GM12878 (cell line): Measurements from ENCODE around the gene PPM1N. TPM values are rescaled to one million over a fixed set of nuclear protein-coding genes. Genes with fewer than 3 reads are reported as not detected.

Experiments used
- BHLHE40 ChIP-seq, 2 experiments: fragments of 450-650 bp in 1 of 2; IDR thresholded peaks; 2 replicates each; pipeline ENCODE4 v1.6.1; 2011 to 2017; ENCODE audit warnings: low read depth in 2 of 2, borderline replicate concordance in 1 of 2, improper control_type of control experiment in 1 of 2, low read length in 1 of 2, mild to moderate bottlenecking in 1 of 2
- CBX5 ChIP-seq: sonication (generic); IDR thresholded peaks from 2 replicates; pipeline ENCODE4 v1.6.1; 2016; ENCODE audit warnings: low read depth, moderate library complexity, mild to moderate bottlenecking, inconsistent platforms
- MEF2B ChIP-seq: fragments of 450-650 bp; IDR thresholded peaks from 2 replicates; pipeline ENCODE4 v1.6.1; 2018; ENCODE audit warnings: mild to moderate bottlenecking, moderate library complexity; ENCODE audit not compliant: partially characterized antibody, poor library complexity, severe bottlenecking
- TBL1XR1 ChIP-seq: IDR thresholded peaks from 2 replicates; pipeline ENCODE4 v1.6.1; 2012; ENCODE audit warnings: low read depth, low read length, improper control_type of control experiment
- polyA plus RNA-seq, 11 experiments: library from polyadenylated mRNA; depleted of rRNA in 4 of 11; unstranded in 6 of 11; stranded (reverse) in 5 of 11; fragments of >200 nt; fragmentation: Nextera tagmentation in 4 of 11; fragmentation: Illumina TruSeq in 1 of 11; extraction: Ambion mirVana in 4 of 11; extraction: Trizol in 1 of 11; gene quantifications; 1 replicate in 1 of 11; 2 replicates in 10 of 11; pipeline versions ENCODE4 v1.2.1 to v1.2.3, GENCODE V29; 2011 to 2016; ENCODE audit warnings: inconsistent platforms in 2 of 11, missing spikeins in 2 of 11, low read depth in 1 of 11
- total RNA-seq, 4 experiments: library from RNA; depleted of rRNA in 3 of 4; stranded (reverse); fragments of >200 nt in 3 of 4; fragmentation: Illumina TruSeq in 1 of 4; extraction: Trizol in 1 of 4; gene quantifications; 2 replicates each; pipeline versions ENCODE4 v1.2.1 to v1.2.3, GENCODE V29; 2013 to 2021
- TF ChIP-seq, protein P1 (sequence below): fragments of 450-650 bp; IDR thresholded peaks from 2 replicates; pipeline ENCODE4 v1.6.1; 2016; ENCODE audit warnings: mild to moderate bottlenecking, moderate library complexity, borderline replicate concordance
- TF ChIP-seq, protein P2 (sequence below): fragments of 150-350 bp; IDR thresholded peaks from 2 replicates; pipeline ENCODE4 v1.6.1; 2016; ENCODE audit warnings: low read depth, low read length

The PPM1N gene
- total and polyA plus RNA-seq, 10 of the 15 experiments (the other 5 are each of a cell fraction or from before 2014, with no cell fraction given): 1.6 to 5.4 (median 3.7) TPM

DNA sequence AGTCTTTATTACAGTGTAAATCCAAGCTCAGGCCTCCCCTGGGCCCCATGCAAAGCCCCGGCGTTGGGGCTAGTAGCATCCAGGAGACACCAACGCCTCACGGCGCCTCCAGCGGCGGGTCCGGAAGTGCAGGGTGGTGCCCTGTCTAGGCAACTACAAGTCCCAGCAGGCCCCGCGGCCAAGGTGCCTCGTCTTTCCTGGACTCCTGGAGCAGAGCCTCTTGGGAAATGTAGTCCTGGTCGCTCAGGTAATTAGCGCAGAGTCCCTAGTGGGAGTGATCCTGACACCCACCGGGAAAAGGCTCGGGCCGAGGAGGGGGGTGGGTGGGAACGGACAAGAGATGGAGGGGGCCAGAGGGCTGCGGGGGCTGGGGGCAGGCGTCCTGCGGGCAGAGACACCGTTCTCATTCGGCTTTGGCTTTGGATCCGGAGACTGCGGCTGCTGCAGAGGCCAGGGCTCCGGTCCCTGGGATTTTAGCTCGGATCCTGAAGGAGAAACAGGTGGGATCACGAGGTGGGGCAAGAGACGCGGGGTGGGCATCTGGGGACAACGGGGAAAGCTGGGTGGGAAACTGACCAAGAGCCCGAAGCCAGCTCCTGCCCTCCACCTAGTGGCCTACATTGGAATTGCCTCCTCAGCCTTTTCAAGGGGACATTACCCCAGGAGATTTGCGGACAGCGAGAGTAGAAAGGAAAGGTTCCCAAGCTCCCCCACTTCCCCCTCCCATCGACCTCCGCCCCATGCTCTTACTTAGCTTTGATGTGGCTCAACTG lies 12.8 kb upstream of the PPM1N start (continued):
- TF ChIP-seq CBX5 (no peak), MEF2B (peak; percentile 65), TBL1XR1 (peak; percentile 64; the same call in 1 of the 2 replicates), BHLHE40 (IDR thresholded peaks at IDR 0.05; ENCODE audit: borderline replicate concordance in 1 of 2, low read depth in 2 of 2, low read length in 1 of 2) (peak in 1 of 2 experiments; percentile 25; a peak in 1 of 4 replicates)
- TF ChIP-seq, protein P1, sequence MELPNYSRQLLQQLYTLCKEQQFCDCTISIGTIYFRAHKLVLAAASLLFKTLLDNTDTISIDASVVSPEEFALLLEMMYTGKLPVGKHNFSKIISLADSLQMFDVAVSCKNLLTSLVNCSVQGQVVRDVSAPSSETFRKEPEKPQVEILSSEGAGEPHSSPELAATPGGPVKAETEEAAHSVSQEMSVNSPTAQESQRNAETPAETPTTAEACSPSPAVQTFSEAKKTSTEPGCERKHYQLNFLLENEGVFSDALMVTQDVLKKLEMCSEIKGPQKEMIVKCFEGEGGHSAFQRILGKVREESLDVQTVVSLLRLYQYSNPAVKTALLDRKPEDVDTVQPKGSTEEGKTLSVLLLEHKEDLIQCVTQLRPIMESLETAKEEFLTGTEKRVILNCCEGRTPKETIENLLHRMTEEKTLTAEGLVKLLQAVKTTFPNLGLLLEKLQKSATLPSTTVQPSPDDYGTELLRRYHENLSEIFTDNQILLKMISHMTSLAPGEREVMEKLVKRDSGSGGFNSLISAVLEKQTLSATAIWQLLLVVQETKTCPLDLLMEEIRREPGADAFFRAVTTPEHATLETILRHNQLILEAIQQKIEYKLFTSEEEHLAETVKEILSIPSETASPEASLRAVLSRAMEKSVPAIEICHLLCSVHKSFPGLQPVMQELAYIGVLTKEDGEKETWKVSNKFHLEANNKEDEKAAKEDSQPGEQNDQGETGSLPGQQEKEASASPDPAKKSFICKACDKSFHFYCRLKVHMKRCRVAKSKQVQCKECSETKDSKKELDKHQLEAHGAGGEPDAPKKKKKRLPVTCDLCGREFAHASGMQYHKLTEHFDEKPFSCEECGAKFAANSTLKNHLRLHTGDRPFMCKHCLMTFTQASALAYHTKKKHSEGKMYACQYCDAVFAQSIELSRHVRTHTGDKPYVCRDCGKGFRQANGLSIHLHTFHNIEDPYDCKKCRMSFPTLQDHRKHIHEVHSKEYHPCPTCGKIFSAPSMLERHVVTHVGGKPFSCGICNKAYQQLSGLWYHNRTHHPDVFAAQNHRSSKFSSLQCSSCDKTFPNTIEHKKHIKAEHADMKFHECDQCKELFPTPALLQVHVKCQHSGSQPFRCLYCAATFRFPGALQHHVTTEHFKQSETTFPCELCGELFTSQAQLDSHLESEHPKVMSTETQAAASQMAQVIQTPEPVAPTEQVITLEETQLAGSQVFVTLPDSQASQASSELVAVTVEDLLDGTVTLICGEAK: peak; percentile 75; the same call in 1 of the 2 replicates
- TF ChIP-seq, protein P2, sequence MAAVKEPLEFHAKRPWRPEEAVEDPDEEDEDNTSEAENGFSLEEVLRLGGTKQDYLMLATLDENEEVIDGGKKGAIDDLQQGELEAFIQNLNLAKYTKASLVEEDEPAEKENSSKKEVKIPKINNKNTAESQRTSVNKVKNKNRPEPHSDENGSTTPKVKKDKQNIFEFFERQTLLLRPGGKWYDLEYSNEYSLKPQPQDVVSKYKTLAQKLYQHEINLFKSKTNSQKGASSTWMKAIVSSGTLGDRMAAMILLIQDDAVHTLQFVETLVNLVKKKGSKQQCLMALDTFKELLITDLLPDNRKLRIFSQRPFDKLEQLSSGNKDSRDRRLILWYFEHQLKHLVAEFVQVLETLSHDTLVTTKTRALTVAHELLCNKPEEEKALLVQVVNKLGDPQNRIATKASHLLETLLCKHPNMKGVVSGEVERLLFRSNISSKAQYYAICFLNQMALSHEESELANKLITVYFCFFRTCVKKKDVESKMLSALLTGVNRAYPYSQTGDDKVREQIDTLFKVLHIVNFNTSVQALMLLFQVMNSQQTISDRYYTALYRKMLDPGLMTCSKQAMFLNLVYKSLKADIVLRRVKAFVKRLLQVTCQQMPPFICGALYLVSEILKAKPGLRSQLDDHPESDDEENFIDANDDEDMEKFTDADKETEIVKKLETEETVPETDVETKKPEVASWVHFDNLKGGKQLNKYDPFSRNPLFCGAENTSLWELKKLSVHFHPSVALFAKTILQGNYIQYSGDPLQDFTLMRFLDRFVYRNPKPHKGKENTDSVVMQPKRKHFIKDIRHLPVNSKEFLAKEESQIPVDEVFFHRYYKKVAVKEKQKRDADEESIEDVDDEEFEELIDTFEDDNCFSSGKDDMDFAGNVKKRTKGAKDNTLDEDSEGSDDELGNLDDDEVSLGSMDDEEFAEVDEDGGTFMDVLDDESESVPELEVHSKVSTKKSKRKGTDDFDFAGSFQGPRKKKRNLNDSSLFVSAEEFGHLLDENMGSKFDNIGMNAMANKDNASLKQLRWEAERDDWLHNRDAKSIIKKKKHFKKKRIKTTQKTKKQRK: no peak
